ENCODE results near the gene PRKAG2. TPM values are rescaled to one million over a fixed set of nuclear protein-coding genes. Genes with fewer than 3 reads are reported as not detected.

Gene PRKAG2
- total RNA-seq, 1 donor from 2014 or later = 17.9 TPM

DNA sequence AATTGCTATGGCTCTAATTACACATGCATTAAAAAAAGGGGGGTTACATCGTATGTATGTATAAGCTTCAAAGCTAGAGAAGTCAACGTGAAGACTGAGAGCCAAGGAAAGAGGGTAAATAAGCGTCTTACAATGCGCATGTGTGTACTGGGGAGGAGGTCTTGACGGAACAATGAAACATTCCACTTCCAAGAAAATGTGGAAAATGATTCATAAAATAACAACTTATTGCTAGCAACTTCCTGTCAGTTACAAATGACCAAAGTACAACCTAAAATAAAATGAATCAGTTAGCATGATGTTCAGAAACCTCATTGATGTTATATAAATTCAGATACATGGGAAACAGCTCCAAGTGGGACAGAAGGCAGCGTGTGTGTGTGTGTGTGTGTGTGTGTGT, 253.1 kb downstream of the PRKAG2 start:
- Mint-ChIP-seq H3K4me1 (ENCODE audit: unreplicated experiment) (peaks cover 14% of the 10 kb centered on the region), H3K4me3 (no peak overlapping the region), H3K27me3 (no peaks in the 10 kb centered on the region), H3K9me3 (no peaks in the 10 kb centered on the region), H3K27ac (no peak overlapping the region), H3K36me3 (no peaks in the 10 kb centered on the region)
- no peak for DNase-seq (ENCODE audit: extremely low spot score, unreplicated experiment)
- TF ChIP-seq, protein P1, sequence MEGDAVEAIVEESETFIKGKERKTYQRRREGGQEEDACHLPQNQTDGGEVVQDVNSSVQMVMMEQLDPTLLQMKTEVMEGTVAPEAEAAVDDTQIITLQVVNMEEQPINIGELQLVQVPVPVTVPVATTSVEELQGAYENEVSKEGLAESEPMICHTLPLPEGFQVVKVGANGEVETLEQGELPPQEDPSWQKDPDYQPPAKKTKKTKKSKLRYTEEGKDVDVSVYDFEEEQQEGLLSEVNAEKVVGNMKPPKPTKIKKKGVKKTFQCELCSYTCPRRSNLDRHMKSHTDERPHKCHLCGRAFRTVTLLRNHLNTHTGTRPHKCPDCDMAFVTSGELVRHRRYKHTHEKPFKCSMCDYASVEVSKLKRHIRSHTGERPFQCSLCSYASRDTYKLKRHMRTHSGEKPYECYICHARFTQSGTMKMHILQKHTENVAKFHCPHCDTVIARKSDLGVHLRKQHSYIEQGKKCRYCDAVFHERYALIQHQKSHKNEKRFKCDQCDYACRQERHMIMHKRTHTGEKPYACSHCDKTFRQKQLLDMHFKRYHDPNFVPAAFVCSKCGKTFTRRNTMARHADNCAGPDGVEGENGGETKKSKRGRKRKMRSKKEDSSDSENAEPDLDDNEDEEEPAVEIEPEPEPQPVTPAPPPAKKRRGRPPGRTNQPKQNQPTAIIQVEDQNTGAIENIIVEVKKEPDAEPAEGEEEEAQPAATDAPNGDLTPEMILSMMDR (conservative IDR thresholded peaks at IDR 0.05) = no peak

DNA sequence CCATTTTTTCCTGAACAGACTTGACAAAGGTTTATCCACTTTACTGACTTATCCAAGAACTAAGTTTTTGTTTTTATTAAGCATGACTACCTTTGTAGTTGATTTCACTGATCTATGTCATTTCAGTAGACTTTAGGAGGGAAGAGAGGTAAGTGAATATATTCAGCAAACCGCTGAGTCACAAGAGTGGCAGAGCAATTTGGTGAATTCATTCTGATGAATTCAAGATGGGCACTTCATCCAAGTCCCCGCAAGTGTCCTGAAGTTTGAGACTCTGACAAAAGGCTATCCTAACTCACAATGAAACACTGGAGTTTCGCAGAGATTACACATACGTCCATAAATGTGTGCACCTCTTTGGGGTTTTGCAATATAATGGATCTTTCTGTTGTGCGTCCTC, 255.0 kb downstream of the PRKAG2 start:
- TF ChIP-seq, protein P1 (conservative IDR thresholded peaks at IDR 0.05) = no peak
- Mint-ChIP-seq H3K27ac (no peak overlapping the region), H3K9me3 (no peaks in the 10 kb centered on the region), H3K4me1 (ENCODE audit: unreplicated experiment) (peaks cover 14% of the 10 kb centered on the region), H3K4me3 (no peak overlapping the region), H3K27me3 (no peaks in the 10 kb centered on the region), H3K36me3 (no peaks in the 10 kb centered on the region)
- no peak for DNase-seq (ENCODE audit: extremely low spot score, unreplicated experiment)

DNA sequence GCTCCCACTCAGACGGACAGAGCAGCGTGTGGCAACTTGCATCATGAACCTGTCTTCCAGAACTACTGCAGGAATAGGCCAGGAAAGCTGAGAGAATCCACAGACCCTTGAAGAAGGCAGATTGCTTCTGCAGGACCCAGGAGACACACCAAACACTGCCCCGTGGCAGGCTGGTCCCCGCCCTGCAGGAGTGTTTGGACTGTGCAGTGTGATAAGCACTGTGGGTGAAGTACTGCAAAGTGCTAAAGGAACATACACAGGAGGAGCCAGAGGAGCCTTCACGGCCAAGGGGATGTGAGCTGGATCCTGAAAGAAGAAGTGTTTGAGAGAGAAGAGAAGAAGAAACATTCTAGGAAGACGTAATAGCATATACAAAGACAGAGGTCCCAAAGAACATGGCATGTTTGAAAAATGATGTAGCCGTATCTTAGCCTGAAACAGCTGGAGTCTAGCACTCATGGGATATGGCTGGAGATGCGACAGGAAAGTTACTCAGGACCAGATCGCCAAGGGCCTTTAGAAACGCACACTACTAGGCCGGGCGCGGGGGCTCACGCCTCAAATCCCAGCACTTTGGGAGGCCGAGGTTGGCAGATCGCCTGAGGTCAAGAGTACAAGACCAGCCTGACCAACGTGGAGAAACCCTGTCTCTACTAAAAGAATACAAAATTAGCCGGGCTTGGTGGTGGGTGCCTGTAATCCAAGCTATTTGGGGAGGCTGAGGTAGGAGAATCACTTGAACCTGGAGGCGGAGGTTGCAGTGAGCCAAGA, 260.3 kb downstream of the PRKAG2 start:
- no peak for DNase-seq (ENCODE audit: extremely low spot score, unreplicated experiment)
- H3K27me3 Mint-ChIP-seq = no peaks in the 10 kb centered on the region
- no peaks in the 10 kb centered on the region for H3K36me3 Mint-ChIP-seq
- TF ChIP-seq, protein P1 (conservative IDR thresholded peaks at IDR 0.05) = no peak
- H3K4me3 Mint-ChIP-seq = no peak overlapping the region
- no peaks in the 10 kb centered on the region for H3K9me3 Mint-ChIP-seq
- no peak overlapping the region for H3K27ac Mint-ChIP-seq
- H3K4me1 Mint-ChIP-seq (ENCODE audit: unreplicated experiment) = peaks cover 4% of the 10 kb centered on the region

DNA sequence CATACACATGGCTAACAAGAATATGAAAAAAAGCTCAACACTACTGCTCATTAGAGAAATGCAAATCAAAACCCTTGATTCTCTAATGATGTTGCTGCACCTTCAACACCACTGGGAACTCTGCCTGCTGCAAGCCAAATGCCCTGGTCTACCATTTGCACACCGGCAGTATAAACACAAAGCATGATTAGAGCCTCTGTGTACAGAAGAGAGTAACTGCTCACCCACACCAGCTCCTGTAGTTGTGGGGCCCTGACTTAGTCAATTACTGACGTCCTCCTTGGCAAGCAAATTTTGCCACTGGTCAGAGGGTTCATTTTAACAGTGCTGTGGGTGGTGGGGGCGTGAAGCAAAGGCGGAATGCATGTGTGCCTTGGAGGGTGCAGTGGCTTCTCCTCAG, 261.1 kb downstream of the PRKAG2 start:
- no peaks in the 10 kb centered on the region for H3K27me3 Mint-ChIP-seq
- TF ChIP-seq, protein P1 (conservative IDR thresholded peaks at IDR 0.05) = no peak
- H3K27ac Mint-ChIP-seq = no peak overlapping the region
- H3K9me3 Mint-ChIP-seq = no peaks in the 10 kb centered on the region
- peaks cover 4% of the 10 kb centered on the region for H3K4me1 Mint-ChIP-seq (ENCODE audit: unreplicated experiment)
- H3K36me3 Mint-ChIP-seq = no peaks in the 10 kb centered on the region
- H3K4me3 Mint-ChIP-seq = no peak overlapping the region
- DNase-seq (ENCODE audit: extremely low spot score, unreplicated experiment) = no peak

DNA sequence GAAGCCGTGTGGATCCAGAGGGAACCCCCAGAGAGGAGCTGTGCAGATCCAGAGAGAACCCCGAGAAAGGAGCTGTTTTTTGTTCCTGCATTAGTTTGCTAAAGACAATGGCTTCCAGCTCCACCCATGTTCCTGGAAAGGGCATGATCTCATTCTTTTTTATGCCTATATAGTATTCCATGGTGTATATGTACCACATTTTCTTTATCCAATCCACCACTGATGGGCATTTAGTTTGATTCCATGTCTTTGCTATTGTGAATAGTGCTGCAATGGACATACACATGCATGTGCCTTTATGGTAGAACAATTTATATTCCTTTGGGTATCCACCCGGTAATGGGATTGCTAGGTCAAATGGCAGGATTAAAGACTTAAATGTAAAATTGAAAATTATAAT, 261.9 kb downstream of the PRKAG2 start:
- TF ChIP-seq, protein P1 (conservative IDR thresholded peaks at IDR 0.05) = no peak
- peaks cover 4% of the 10 kb centered on the region for H3K4me1 Mint-ChIP-seq (ENCODE audit: unreplicated experiment)
- no peaks in the 10 kb centered on the region for H3K36me3 Mint-ChIP-seq

More for the DNA sequence above, 261.9 kb downstream of the PRKAG2 start:
- no peaks in the 10 kb centered on the region for H3K9me3 Mint-ChIP-seq
- DNase-seq (ENCODE audit: extremely low spot score, unreplicated experiment) = no peak
- no peak overlapping the region for H3K27ac Mint-ChIP-seq
- no peak overlapping the region for H3K4me3 Mint-ChIP-seq
- H3K27me3 Mint-ChIP-seq = no peaks in the 10 kb centered on the region

Measured in type B pancreatic cell (in vitro differentiated cells).